Smooth muscle cell of bladder (primary cell): ENCODE data around the gene TAF11L7. TPM values are rescaled to one million over a fixed set of nuclear protein-coding genes. Genes with fewer than 3 reads are reported as not detected.

Experiments used
- total RNA-seq: library from RNA; depleted of rRNA; stranded (reverse); fragments of >200 nt; gene quantifications from 2 replicates; pipeline ENCODE4 v1.2.3, GENCODE V29; 2014

TAF11L7 gene
- total RNA-seq: not detected in 2 replicates

DNA sequence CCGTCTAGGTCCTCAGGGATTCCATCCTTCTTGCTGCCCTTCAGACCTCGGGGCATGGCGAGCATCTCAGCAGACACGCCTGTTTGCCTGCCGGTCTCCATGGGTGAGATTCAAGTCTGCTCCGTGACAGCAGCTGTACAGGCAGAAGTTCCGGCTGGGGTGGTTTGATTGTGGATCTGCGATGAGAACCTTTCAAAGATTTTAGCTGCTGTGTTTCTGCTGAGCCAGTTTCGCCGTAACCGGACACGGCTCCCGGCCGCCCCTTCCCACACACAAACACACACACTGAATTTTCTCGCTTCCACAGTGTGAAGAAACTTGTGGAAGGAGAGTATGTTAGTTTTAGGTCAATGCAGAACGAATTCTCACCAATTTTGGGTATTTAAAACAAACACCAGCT, at the start of gene TAF11L7:
Gene TAF11L7 (minus strand): TSS at position 101 of the 400 bp plus-strand sequence.

DNA sequence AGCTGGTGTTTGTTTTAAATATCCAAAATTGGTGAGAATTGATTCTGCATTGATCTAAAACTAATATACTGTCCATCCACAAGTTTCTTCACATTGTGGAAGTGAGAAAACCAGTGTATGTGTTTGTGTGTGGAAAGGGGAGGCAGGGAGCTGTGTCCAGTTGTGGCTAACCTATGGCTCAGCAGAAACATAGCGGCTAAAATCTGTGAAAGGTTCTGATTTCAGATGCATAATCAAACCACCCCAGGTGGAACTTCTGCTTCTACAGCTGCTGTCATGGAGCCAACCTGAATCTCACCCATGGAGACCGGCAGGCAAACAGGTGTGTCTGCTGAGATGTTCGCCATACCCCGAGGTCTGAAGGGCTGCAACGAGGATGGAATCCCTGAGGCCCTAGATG, 48.6 kb upstream of the TAF11L7 start, which contains the start of gene TAF11L14:
Gene TAF11L14 (plus strand): TSS at position 301 of the 400 bp plus-strand sequence.

DNA sequence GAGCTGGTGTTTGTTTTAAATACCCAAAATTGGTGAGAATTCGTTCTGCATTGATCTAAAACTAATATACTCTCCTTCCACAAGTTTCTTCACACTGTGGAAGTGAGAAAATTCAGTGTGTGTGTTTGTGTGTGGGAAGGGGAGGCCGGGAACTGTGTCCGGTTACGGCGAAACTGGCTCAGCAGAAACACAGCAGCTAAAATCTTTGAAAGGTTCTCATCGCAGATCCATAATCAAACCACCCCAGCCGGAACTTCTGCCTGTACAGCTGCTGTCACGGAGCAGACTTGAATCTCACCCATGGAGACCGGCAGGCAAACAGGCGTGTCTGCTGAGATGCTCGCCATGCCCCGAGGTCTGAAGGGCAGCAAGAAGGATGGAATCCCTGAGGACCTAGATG, 46.2 kb upstream of the TAF11L7 start, which contains the start of gene TAF11L13:
Gene TAF11L13 (plus strand): TSS at position 301 of the 400 bp plus-strand sequence.

DNA sequence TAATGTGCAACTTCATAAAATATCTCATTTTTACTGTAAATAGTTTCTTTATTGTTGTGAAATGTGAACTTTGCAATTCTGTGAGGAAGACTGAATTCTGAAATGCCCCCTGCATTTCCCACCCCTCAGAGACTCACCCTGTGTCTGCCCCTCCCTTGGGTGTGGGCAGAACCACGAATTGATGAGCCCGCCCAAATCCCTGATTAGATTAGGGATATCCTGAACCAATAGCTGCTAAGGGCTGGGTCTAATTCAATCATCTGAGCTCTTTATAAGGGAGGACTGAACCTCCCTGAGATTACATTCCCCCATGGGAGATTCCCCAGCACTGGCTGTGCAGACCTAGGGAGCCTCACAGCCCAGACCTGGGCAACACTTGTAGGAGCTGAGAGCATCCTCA, 24.5 kb upstream of the TAF11L7 start, which contains the start of gene TAF11L12:
Gene TAF11L12 (plus strand): TSS at position 301 of the 400 bp plus-strand sequence.

DNA sequence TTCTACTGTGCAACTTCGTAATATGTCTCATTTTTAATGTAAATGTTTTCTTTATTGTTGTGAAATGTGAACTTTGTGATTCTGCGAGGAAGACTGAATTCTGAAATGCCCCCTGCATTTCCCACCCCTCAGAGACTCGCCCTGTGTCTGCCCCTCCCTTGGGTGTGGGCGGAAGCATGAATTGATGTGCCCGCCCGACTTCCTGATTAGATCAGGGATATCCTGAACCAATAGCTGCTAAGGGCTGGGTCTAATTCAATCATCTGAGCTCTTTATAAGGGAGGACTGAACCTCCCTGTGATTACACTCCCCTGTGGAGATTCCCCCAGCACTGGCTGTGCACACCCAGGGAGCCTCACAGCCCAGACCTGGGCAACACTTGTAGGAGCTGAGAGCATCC, 18.3 kb upstream of the TAF11L7 start, which contains the start of gene TAF11L11:
Gene TAF11L11 (plus strand): TSS at position 304 of the 400 bp plus-strand sequence.

DNA sequence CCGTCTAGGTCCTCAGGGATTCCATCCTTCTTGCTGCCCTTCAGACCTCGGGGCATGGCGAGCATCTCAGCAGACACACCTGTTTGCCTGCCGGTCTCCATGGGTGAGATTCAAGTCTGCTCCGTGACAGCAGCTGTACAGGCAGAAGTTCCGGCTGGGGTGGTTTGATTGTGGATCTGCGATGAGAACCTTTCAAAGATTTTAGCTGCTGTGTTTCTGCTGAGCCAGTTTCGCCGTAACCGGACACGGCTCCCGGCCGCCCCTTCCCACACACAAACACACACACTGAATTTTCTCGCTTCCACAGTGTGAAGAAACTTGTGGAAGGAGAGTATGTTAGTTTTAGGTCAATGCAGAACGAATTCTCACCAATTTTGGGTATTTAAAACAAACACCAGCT, 12.2 kb upstream of the TAF11L7 start, which contains the start of gene TAF11L10:
Gene TAF11L10 (minus strand): TSS at position 101 of the 400 bp plus-strand sequence.

DNA sequence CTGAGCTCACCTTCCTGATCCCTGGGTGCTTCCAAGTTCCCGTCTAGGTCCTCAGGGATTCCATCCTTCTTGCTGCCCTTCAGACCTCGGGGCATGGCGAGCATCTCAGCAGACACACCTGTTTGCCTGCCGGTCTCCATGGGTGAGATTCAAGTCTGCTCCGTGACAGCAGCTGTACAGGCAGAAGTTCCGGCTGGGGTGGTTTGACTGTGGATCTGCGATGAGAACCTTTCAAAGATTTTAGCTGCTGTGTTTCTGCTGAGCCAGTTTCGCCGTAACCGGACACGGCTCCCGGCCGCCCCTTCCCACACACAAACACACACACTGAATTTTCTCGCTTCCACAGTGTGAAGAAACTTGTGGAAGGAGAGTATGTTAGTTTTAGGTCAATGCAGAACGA, 8.7 kb upstream of the TAF11L7 start, which contains the start of gene TAF11L9:
Gene TAF11L9 (minus strand): TSS at position 140 of the 400 bp plus-strand sequence.

DNA sequence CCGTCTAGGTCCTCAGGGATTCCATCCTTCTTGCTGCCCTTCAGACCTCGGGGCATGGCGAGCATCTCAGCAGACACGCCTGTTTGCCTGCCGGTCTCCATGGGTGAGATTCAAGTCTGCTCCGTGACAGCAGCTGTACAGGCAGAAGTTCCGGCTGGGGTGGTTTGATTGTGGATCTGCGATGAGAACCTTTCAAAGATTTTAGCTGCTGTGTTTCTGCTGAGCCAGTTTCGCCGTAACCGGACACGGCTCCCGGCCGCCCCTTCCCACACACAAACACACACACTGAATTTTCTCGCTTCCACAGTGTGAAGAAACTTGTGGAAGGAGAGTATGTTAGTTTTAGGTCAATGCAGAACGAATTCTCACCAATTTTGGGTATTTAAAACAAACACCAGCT, 5.3 kb upstream of the TAF11L7 start, which contains the start of gene TAF11L8:
Gene TAF11L8 (minus strand): TSS at position 101 of the 400 bp plus-strand sequence.

Other genes with a start within 250 kb of the TAF11L7 start
- gene TAF11L2, start 87.5 kb downstream of the TAF11L7 start, total RNA-seq: not detected in 2 replicates
- not detected in 2 replicates for gene TAF11L3, start 67.4 kb downstream of the TAF11L7 start, total RNA-seq
- not detected in 2 replicates for gene TAF11L4, start 64.0 kb downstream of the TAF11L7 start, total RNA-seq
- not detected in 2 replicates for gene TAF11L5, start 60.5 kb downstream of the TAF11L7 start, total RNA-seq
- gene TAF11L6, start 57.1 kb downstream of the TAF11L7 start, total RNA-seq: not detected in 2 replicates
- gene TAF11L8, start 5.2 kb upstream of the TAF11L7 start, total RNA-seq: not detected in 2 replicates
- not detected in 2 replicates for gene TAF11L9, start 8.6 kb upstream of the TAF11L7 start, total RNA-seq
- not detected in 2 replicates for gene TAF11L10, start 12.1 kb upstream of the TAF11L7 start, total RNA-seq
- 0.14 and 0.18 TPM in 2 replicates for gene TAF11L11, start 18.4 kb upstream of the TAF11L7 start, total RNA-seq
- not detected in 2 replicates for gene TAF11L12, start 24.6 kb upstream of the TAF11L7 start, total RNA-seq
- not detected in 2 replicates for gene TAF11L13, start 46.3 kb upstream of the TAF11L7 start, total RNA-seq
- gene TAF11L14, start 48.7 kb upstream of the TAF11L7 start, total RNA-seq: not detected in 2 replicates